HepG2 (cell line): Measurements from ENCODE around the gene RBX1. TPM values are rescaled to one million over a fixed set of nuclear protein-coding genes. Genes with fewer than 3 reads are reported as not detected.

Source experiments
- ARID5B ChIP-seq: IDR thresholded peaks from 2 replicates; pipeline ENCODE4 v1.4.0; 2020; ENCODE audit warnings: mild to moderate bottlenecking, missing genetic modification reagents
- ARNT ChIP-seq: fragments of 450-650 bp; IDR thresholded peaks from 2 replicates; pipeline ENCODE4 v1.6.1; 2017
- CBFB ChIP-seq: sonication (generic); formaldehyde crosslinking; IDR thresholded peaks from 2 replicates; pipeline ENCODE4 v1.4.0; 2020; ENCODE audit warnings: missing genetic modification reagents
- DDIT3 ChIP-seq: sonication (generic); formaldehyde crosslinking; IDR thresholded peaks from 2 replicates; pipeline ENCODE4 v1.4.0; 2020; ENCODE audit warnings: mild to moderate bottlenecking, missing genetic modification reagents
- DMAP1 ChIP-seq: IDR thresholded peaks from 2 replicates; pipeline ENCODE4 v1.6.1; 2016
- FOXC1 ChIP-seq: sonication (generic); formaldehyde crosslinking; IDR thresholded peaks from 2 replicates; pipeline ENCODE4 v1.8.0; 2022; ENCODE audit warnings: mild to moderate bottlenecking, missing genetic modification reagents, borderline replicate concordance
- HOXA7 ChIP-seq: sonication (generic); formaldehyde crosslinking; IDR thresholded peaks from 2 replicates; pipeline ENCODE4 v1.8.1; 2022; ENCODE audit warnings: mild to moderate bottlenecking, missing genetic modification reagents, moderate library complexity
- MAZ ChIP-seq, 2 experiments: sonication (generic) in 1 of 2; formaldehyde crosslinking in 1 of 2; IDR thresholded peaks; 2 replicates each; pipeline versions ENCODE4 v1.5.0 to v1.6.1; 2012 to 2020; ENCODE audit warnings: low read depth in 2 of 2, mild to moderate bottlenecking in 2 of 2, borderline replicate concordance in 1 of 2, improper control_type of control experiment in 1 of 2, low read length in 1 of 2, missing genetic modification reagents in 1 of 2, moderate library complexity in 1 of 2
- NCOA2 ChIP-seq: sonication (generic); formaldehyde crosslinking; IDR thresholded peaks from 2 replicates; pipeline ENCODE4 v1.8.0; 2022; ENCODE audit warnings: inconsistent platforms
- NFKBIZ ChIP-seq: IDR thresholded peaks from 2 replicates; pipeline ENCODE4 v1.6.1; 2018; ENCODE audit warnings: missing genetic modification reagents, missing compliant biosample characterization
- POLR2AphosphoS5 ChIP-seq: IDR thresholded peaks from 2 replicates; pipeline ENCODE4 v1.6.1; 2012; ENCODE audit warnings: low read depth, low read length
- RERE ChIP-seq: IDR thresholded peaks from 2 replicates; pipeline ENCODE4 v1.6.1; 2016; ENCODE audit warnings: low read depth, missing genetic modification reagents, missing compliant biosample characterization
- TGIF2 ChIP-seq: IDR thresholded peaks from 2 replicates; pipeline ENCODE4 v1.6.1; 2016; ENCODE audit warnings: control low read depth, missing compliant biosample characterization
- ZKSCAN5 ChIP-seq: sonication (generic); formaldehyde crosslinking; IDR thresholded peaks from 2 replicates; pipeline ENCODE4 v1.5.1; 2020; ENCODE audit warnings: mild to moderate bottlenecking, missing genetic modification reagents
- ZNF331 ChIP-seq: sonication (generic); formaldehyde crosslinking; IDR thresholded peaks from 2 replicates; pipeline ENCODE4 v1.4.0; 2020; ENCODE audit warnings: missing genetic modification reagents
- ZNF337 ChIP-seq: sonication (generic); formaldehyde crosslinking; IDR thresholded peaks from 2 replicates; pipeline ENCODE4 v1.5.1; 2020; ENCODE audit warnings: missing genetic modification reagents, low read depth, mild to moderate bottlenecking, borderline replicate concordance
- ZNF639 ChIP-seq: conservative IDR thresholded peaks from 2 replicates; pipeline ENCODE4 v1.6.1; 2018; ENCODE audit warnings: missing genetic modification reagents
- ZNF703 ChIP-seq: sonication (generic); formaldehyde crosslinking; IDR thresholded peaks from 2 replicates; pipeline ENCODE4 v1.5.1; 2020; ENCODE audit warnings: missing genetic modification reagents, mild to moderate bottlenecking, moderate library complexity, borderline replicate concordance
- polyA plus RNA-seq, 8 experiments: library from polyadenylated mRNA; depleted of rRNA in 3 of 8; stranded (reverse) in 7 of 8; unstranded in 1 of 8; fragments of >200 nt; fragmentation: Illumina TruSeq in 4 of 8; extraction: Trizol in 4 of 8; gene quantifications; 2 replicates each; pipeline versions ENCODE4 v1.2.1 to v1.2.3, GENCODE V29; 2011 to 2016; ENCODE audit warnings: low read depth in 4 of 8, missing spikeins in 1 of 8, mixed read lengths in 1 of 8; ENCODE audit not compliant: insufficient read depth in 1 of 8
- total RNA-seq, 5 experiments: library from RNA; depleted of rRNA; stranded (reverse); fragments of >200 nt; fragmentation: Illumina TruSeq; extraction: Trizol; gene quantifications; 2 replicates each; pipeline ENCODE4 v1.2.3, GENCODE V29; 2016; ENCODE audit warnings: low read depth in 1 of 5

RBX1 gene
- total and polyA plus RNA-seq, 2 of the 13 experiments (the other 11 are each of a cell fraction or from before 2014, with no cell fraction given) = 84.9 to 90.2 TPM

GRCh38 chr22:41022470-41023298 is 71.5 kb downstream of the RBX1 start (continued):
- peak; percentile 34; the same call in 1 of the 2 replicates for TF ChIP-seq RERE (CRISPR knock-in tag)
- peak; percentile 92 for TF ChIP-seq ZNF639 (CRISPR knock-in tag)
- TF ChIP-seq NCOA2 (CRISPR knock-in tag) = peak; percentile 73
- peak; percentile 93 for TF ChIP-seq CBFB (CRISPR knock-in tag)
- TF ChIP-seq ZNF331 (CRISPR knock-in tag) = peak; percentile 91
- TF ChIP-seq DMAP1 (CRISPR knock-in tag) = peak; percentile 91
- TF ChIP-seq NFKBIZ = peak; percentile 88; the same call in 1 of the 2 replicates
- no peak for TF ChIP-seq ARNT
- TF ChIP-seq ZNF703 (CRISPR knock-in tag) = no peak
- peak; percentile 95 for TF ChIP-seq FOXC1 (CRISPR knock-in tag)
- TF ChIP-seq ARID5B = peak; percentile 82
- peak; percentile 58 for TF ChIP-seq POLR2AphosphoS5
- TF ChIP-seq ZKSCAN5 (CRISPR knock-in tag) = no peak
- TF ChIP-seq ZNF337 (CRISPR knock-in tag) = no peak
- peak; percentile 93 for TF ChIP-seq TGIF2
- no peak for TF ChIP-seq HOXA7
- TF ChIP-seq MAZ (IDR thresholded peaks at IDR 0.05; ENCODE audit: borderline replicate concordance, low read depth, low read length) = peak; percentile 54; the same call in 1 of the 2 replicates
- peak; percentile 91 for TF ChIP-seq MAZ (CRISPR knock-in tag; IDR thresholded peaks at IDR 0.05; ENCODE audit: low read depth)
- TF ChIP-seq DDIT3 (CRISPR knock-in tag) = no peak
